T-helper 2 cell treated with Interferon-gamma antibody and Interleukin-4, amounts not matched to agents 5 μg/mL and 100 μg/mL, for 36 hours (primary cell): Measurements from ENCODE around the gene LARGE2.
A peak's percentile ranks its signal among the peaks of the same experiment; 100 is the strongest.
"Not testable (repeated sequence)": the region's sequence is repeated elsewhere in the genome, so short reads cannot be mapped to it uniquely, and the experiment has no call there.

Experiments used
- DNase-seq: peaks from one replicate; pipeline ENCODE4 v3.0.0; 2021; ENCODE audit warnings: low spot score
- H3K27ac Mint-ChIP-seq: one replicate; pipeline ENCODE4 v1.8.0; 2021; ENCODE audit warnings: mild to moderate bottlenecking, mixed read lengths
- H3K27me3 Mint-ChIP-seq: one replicate; pipeline ENCODE4 v1.8.0; 2021; ENCODE audit warnings: low read depth, mixed read lengths
- H3K36me3 Mint-ChIP-seq: one replicate; pipeline ENCODE4 v1.8.0; 2021; ENCODE audit warnings: low read depth, mixed read lengths
- H3K4me1 Mint-ChIP-seq: one replicate; pipeline ENCODE4 v1.8.0; 2021; ENCODE audit warnings: low read depth, mixed read lengths
- H3K4me3 Mint-ChIP-seq: one replicate; pipeline ENCODE4 v1.8.0; 2022; ENCODE audit warnings: mild to moderate bottlenecking, moderate library complexity, mixed read lengths
- H3K9me3 Mint-ChIP-seq: one replicate; pipeline ENCODE4 v1.8.0; 2021; ENCODE audit warnings: mixed read lengths

The LARGE2 gene

GRCh38 chr11:45902452-45903380 lies 19.7 kb upstream of the LARGE2 start:
- peaks cover 2% of the 10 kb centered on the region for H3K4me1 Mint-ChIP-seq
- H3K36me3 Mint-ChIP-seq: no peaks in the 10 kb centered on the region
- no peaks in the 10 kb centered on the region for H3K9me3 Mint-ChIP-seq
- DNase-seq: no peak
- H3K27me3 Mint-ChIP-seq: peaks cover 25% of the 10 kb centered on the region
- H3K4me3 Mint-ChIP-seq: no peak overlapping the region
- no peak overlapping the region for H3K27ac Mint-ChIP-seq

- no peak overlapping the region for H3K4me3 Mint-ChIP-seq
- DNase-seq: no peak
- peaks cover 2% of the 10 kb centered on the region for H3K4me1 Mint-ChIP-seq
- peaks cover 15% of the 10 kb centered on the region for H3K27me3 Mint-ChIP-seq
- no peaks in the 10 kb centered on the region for H3K9me3 Mint-ChIP-seq
- no peaks in the 10 kb centered on the region for H3K36me3 Mint-ChIP-seq
- H3K27ac Mint-ChIP-seq: no peak overlapping the region
These were observed 18.0 kb upstream of the LARGE2 start for GRCh38 chr11:45904309-45904915.

GRCh38 chr11:45905095-45905494 lies 17.4 kb upstream of the LARGE2 start:
- H3K27ac Mint-ChIP-seq: no peak overlapping the region
- H3K4me1 Mint-ChIP-seq: peaks cover 2% of the 10 kb centered on the region

GRCh38 chr11:45905576-45905975 lies 16.9 kb upstream of the LARGE2 start:
- peaks cover 11% of the 10 kb centered on the region for H3K27me3 Mint-ChIP-seq
- H3K4me3 Mint-ChIP-seq, H3K9me3 Mint-ChIP-seq, H3K4me1 Mint-ChIP-seq, H3K36me3 Mint-ChIP-seq, H3K27ac Mint-ChIP-seq, DNase-seq: not testable (repeated sequence)

More at GRCh38 chr11:45905095-45905494, 17.4 kb upstream of the LARGE2 start:
- H3K36me3 Mint-ChIP-seq: no peaks in the 10 kb centered on the region
- peaks cover 14% of the 10 kb centered on the region for H3K27me3 Mint-ChIP-seq
- DNase-seq: no peak
- no peak overlapping the region for H3K4me3 Mint-ChIP-seq
- no peaks in the 10 kb centered on the region for H3K9me3 Mint-ChIP-seq

GRCh38 chr11:45906096-45906682 lies 16.3 kb upstream of the LARGE2 start:
- Mint-ChIP-seq H3K9me3 (no peaks in the 10 kb centered on the region), H3K27me3 (peaks cover 5% of the 10 kb centered on the region), H3K4me1 (peaks cover 2% of the 10 kb centered on the region), H3K4me3 (no peak overlapping the region), H3K27ac (no peak overlapping the region), H3K36me3 (peaks cover 6% of the 10 kb centered on the region)
- DNase-seq: no peak

- peaks cover 2% of the 10 kb centered on the region for H3K4me1 Mint-ChIP-seq
- H3K9me3 Mint-ChIP-seq: no peaks in the 10 kb centered on the region
- peaks cover 9% of the 10 kb centered on the region for H3K36me3 Mint-ChIP-seq
- H3K4me3 Mint-ChIP-seq: no peak within 1 kb of the TSS
- H3K27me3 Mint-ChIP-seq: no peaks in the 10 kb centered on the region
- no peak for DNase-seq
- no peak within 1 kb of the TSS for H3K27ac Mint-ChIP-seq
These were observed 15.4 kb upstream of the LARGE2 start, which contains the start of gene FREY1 for GRCh38 chr11:45906965-45907611. FREY1 (minus strand) TSS chr11:45907271; CDS start chr11:45907245, 26 bp downstream.

GRCh38 chr11:45907911-45908370 lies 14.5 kb upstream of the LARGE2 start:
- H3K27ac Mint-ChIP-seq: no peak overlapping the region
- peaks cover 2% of the 10 kb centered on the region for H3K4me1 Mint-ChIP-seq
- H3K9me3 Mint-ChIP-seq: no peaks in the 10 kb centered on the region
- H3K27me3 Mint-ChIP-seq: no peaks in the 10 kb centered on the region
- no peak for DNase-seq
- no peak overlapping the region for H3K4me3 Mint-ChIP-seq
- peaks cover 9% of the 10 kb centered on the region for H3K36me3 Mint-ChIP-seq

GRCh38 chr11:45909594-45910475 lies 12.6 kb upstream of the LARGE2 start:
- Mint-ChIP-seq H3K27ac (no peak overlapping the region), H3K27me3 (no peaks in the 10 kb centered on the region), H3K9me3 (no peaks in the 10 kb centered on the region), H3K4me3 (no peak overlapping the region), H3K4me1 (peaks cover 2% of the 10 kb centered on the region), H3K36me3 (peaks cover 15% of the 10 kb centered on the region)
- no peak for DNase-seq

- Mint-ChIP-seq H3K4me1 (peaks cover 2% of the 10 kb centered on the region), H3K27ac (no peak overlapping the region), H3K27me3 (no peaks in the 10 kb centered on the region), H3K36me3 (peaks cover 16% of the 10 kb centered on the region), H3K9me3 (no peaks in the 10 kb centered on the region), H3K4me3 (no peak overlapping the region)
- DNase-seq: no peak
These were observed 11.8 kb upstream of the LARGE2 start for GRCh38 chr11:45910623-45911022.

GRCh38 chr11:45913514-45913913 lies 8.9 kb upstream of the LARGE2 start:
- H3K27me3 Mint-ChIP-seq: no peaks in the 10 kb centered on the region
- H3K9me3 Mint-ChIP-seq: no peaks in the 10 kb centered on the region
- no peak overlapping the region for H3K27ac Mint-ChIP-seq
- H3K36me3 Mint-ChIP-seq: peaks cover 24% of the 10 kb centered on the region
- no peak for DNase-seq
- H3K4me3 Mint-ChIP-seq: no peak overlapping the region
- peaks cover 12% of the 10 kb centered on the region for H3K4me1 Mint-ChIP-seq

- Mint-ChIP-seq H3K4me3 (no peak overlapping the region), H3K9me3 (no peaks in the 10 kb centered on the region), H3K36me3 (peaks cover 24% of the 10 kb centered on the region), H3K4me1 (peaks cover 17% of the 10 kb centered on the region), H3K27ac (no peak overlapping the region), H3K27me3 (no peaks in the 10 kb centered on the region)
- no peak for DNase-seq
These were observed 8.4 kb upstream of the LARGE2 start for GRCh38 chr11:45913942-45914635.

- no peak for DNase-seq
- H3K36me3 Mint-ChIP-seq: peaks cover 24% of the 10 kb centered on the region
- peaks cover 24% of the 10 kb centered on the region for H3K4me1 Mint-ChIP-seq
- peak overlapping the region; percentile 9 for H3K4me3 Mint-ChIP-seq
- H3K9me3 Mint-ChIP-seq: no peaks in the 10 kb centered on the region
- no peak overlapping the region for H3K27ac Mint-ChIP-seq
- H3K27me3 Mint-ChIP-seq: no peaks in the 10 kb centered on the region
These were observed 7.0 kb upstream of the LARGE2 start for GRCh38 chr11:45915446-45915845.
